Hepatocyte (in vitro differentiated cells): ENCODE results near the gene TTC28. TPM values are rescaled to one million over a fixed set of nuclear protein-coding genes. Genes with fewer than 3 reads are reported as not detected.
"Not testable (repeated sequence)": the region's sequence is repeated elsewhere in the genome, so short reads cannot be mapped to it uniquely, and the experiment has no call there.

Experiments
- DNase-seq: peaks from one replicate; pipeline ENCODE4 v3.0.0-alpha.2; 2016; ENCODE audit warnings: low spot score
- H2AFZ ChIP-seq: fragments of 200-600 bp; sonication (generic); 2 replicates; pipeline ENCODE4 v1.6.0; 2016; ENCODE audit warnings: antibody characterized with exemption, mild to moderate bottlenecking
- H3K27ac ChIP-seq: fragments of 200-600 bp; sonication (generic); 2 replicates; pipeline ENCODE4 v1.5.1; 2016; ENCODE audit warnings: mild to moderate bottlenecking
- H3K27me3 ChIP-seq: fragments of 200-600 bp; sonication (generic); 2 replicates; pipeline ENCODE4 v1.6.1; 2016
- H3K36me3 ChIP-seq: fragments of 200-600 bp; sonication (generic); replicated peaks from 2 replicates; pipeline ENCODE4 v1.5.1; 2016; ENCODE audit warnings: low read depth; ENCODE audit not compliant: insufficient read depth
- H3K4me1 ChIP-seq: fragments of 200-600 bp; sonication (generic); 2 replicates; pipeline ENCODE4 v1.5.1; 2016; ENCODE audit warnings: mild to moderate bottlenecking, moderate library complexity; ENCODE audit not compliant: insufficient read depth
- H3K4me2 ChIP-seq: fragments of 200-600 bp; sonication (generic); 2 replicates; pipeline ENCODE4 v1.6.0; 2016
- H3K4me3 ChIP-seq: fragments of 200-600 bp; sonication (generic); 2 replicates; pipeline ENCODE4 v1.5.1; 2016; ENCODE audit warnings: mild to moderate bottlenecking
- H3K79me2 ChIP-seq: fragments of 200-600 bp; sonication (generic); 2 replicates; pipeline ENCODE4 v1.6.0; 2017; ENCODE audit warnings: mild to moderate bottlenecking
- H3K9me2 ChIP-seq: fragments of 200-600 bp; sonication (generic); replicated peaks from 2 replicates; pipeline ENCODE4 v1.6.0; 2017; ENCODE audit warnings: mild to moderate bottlenecking; ENCODE audit not compliant: insufficient read depth
- H3K9me3 ChIP-seq: fragments of 200-600 bp; sonication (generic); 2 replicates; pipeline ENCODE4 v1.5.1; 2016; ENCODE audit warnings: low read depth, mild to moderate bottlenecking
- H4K20me1 ChIP-seq: fragments of 200-600 bp; sonication (generic); 2 replicates; pipeline ENCODE4 v1.6.0; 2016; ENCODE audit warnings: mild to moderate bottlenecking; ENCODE audit not compliant: insufficient read depth, poor library complexity, severe bottlenecking
- EZH2 ChIP-seq: fragments of 200-600 bp; sonication (generic); IDR thresholded peaks from 2 replicates; pipeline ENCODE4 v1.6.1; 2016; ENCODE audit warnings: antibody characterized with exemption, mild to moderate bottlenecking, borderline replicate concordance
- EZH2phosphoT487 ChIP-seq: fragments of 200-600 bp; sonication (generic); IDR thresholded peaks from one replicate; pipeline ENCODE4 v1.6.1; 2018; ENCODE audit warnings: antibody characterized with exemption, mild to moderate bottlenecking, low read depth, moderate library complexity; ENCODE audit not compliant: unreplicated experiment, severe bottlenecking
- WGBS: methylation state at CpG from one replicate; pipeline ENCODE4 v1.1.6; 2016; ENCODE audit warnings: low lambda C conversion rate; ENCODE audit errors: missing lambda C conversion rate; 5-methylcytosine and 5-hydroxymethylcytosine counted together
- polyA plus RNA-seq: library from polyadenylated mRNA; unstranded; fragments of >200 nt; fragmentation: Nextera tagmentation; extraction: Ambion mirVana; gene quantifications from 2 replicates; pipeline ENCODE4 v1.2.1, GENCODE V29; 2016
- total RNA-seq: library from RNA; depleted of rRNA; stranded (reverse); fragments of >200 nt; gene quantifications from 2 replicates; pipeline ENCODE4 v1.2.3, GENCODE V29; 2014
- TF ChIP-seq, protein P1 (sequence below): fragments of 200-600 bp; sonication (generic); IDR thresholded peaks from 2 replicates; pipeline ENCODE4 v1.5.1; 2016; ENCODE audit warnings: antibody characterized with exemption, mild to moderate bottlenecking; ENCODE audit not compliant: poor library complexity

TTC28 gene
- total and polyA plus RNA-seq, 2 experiments from 2014 or later: 14.7 to 30.4 TPM

DNA sequence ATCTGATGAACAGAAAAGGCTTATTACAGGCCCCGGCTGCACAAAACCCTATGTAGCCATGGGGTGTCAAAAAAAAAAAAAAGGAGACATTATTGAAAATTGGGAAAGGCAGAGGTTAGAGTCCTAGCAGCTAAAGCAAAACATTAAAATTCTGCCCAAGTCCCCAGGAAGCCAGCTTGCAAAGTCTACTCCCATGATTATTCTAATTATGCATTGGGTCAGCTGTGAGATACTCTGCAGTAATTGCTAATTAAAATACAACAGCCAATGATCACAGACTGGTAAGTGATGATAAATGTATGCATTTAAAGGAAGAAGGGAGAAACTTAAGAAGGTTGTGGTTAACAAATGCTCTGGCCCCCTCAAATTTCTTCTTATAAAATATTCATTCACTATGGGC is 473.7 kb downstream of the TTC28 start:
- WGBS: 94% methylated on average over 1 of the region's 1 CpG

DNA sequence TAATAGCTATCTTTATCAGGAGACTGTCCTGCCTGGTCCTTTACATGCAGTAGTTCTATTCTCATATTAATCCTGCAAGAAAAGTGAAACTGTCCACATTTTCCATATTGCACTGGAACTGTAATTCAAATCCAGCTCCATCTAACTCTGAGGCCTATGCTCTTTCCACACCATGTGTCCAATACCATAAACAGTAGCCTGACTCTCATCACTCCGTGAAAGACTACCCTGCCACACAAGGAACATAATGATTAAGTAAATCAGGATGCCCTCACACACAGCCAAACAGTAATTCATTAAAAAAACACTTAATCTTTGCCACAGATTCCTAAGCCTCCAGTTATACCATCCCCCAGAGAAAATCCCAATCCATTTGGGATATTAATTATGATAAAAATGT is 475.3 kb downstream of the TTC28 start:
- no peak overlapping the region for H2AFZ ChIP-seq
- no peak overlapping the region for H3K4me2 ChIP-seq
- no peaks in the 10 kb centered on the region for H3K4me1 ChIP-seq
- TF ChIP-seq EZH2 (no peak), EZH2phosphoT487 (no peak)
- TF ChIP-seq, protein P1, sequence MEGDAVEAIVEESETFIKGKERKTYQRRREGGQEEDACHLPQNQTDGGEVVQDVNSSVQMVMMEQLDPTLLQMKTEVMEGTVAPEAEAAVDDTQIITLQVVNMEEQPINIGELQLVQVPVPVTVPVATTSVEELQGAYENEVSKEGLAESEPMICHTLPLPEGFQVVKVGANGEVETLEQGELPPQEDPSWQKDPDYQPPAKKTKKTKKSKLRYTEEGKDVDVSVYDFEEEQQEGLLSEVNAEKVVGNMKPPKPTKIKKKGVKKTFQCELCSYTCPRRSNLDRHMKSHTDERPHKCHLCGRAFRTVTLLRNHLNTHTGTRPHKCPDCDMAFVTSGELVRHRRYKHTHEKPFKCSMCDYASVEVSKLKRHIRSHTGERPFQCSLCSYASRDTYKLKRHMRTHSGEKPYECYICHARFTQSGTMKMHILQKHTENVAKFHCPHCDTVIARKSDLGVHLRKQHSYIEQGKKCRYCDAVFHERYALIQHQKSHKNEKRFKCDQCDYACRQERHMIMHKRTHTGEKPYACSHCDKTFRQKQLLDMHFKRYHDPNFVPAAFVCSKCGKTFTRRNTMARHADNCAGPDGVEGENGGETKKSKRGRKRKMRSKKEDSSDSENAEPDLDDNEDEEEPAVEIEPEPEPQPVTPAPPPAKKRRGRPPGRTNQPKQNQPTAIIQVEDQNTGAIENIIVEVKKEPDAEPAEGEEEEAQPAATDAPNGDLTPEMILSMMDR: no peak
- H3K79me2 ChIP-seq: peaks cover 4% of the 10 kb centered on the region
- DNase-seq: no peak
- H3K9me2 ChIP-seq: no peaks in the 10 kb centered on the region
- H3K36me3 ChIP-seq: no peaks in the 10 kb centered on the region
- H3K9me3 ChIP-seq: no peaks in the 10 kb centered on the region
- peaks cover 5% of the 10 kb centered on the region for H4K20me1 ChIP-seq
- 71% methylated on average over 1 of the region's 1 CpG for WGBS
- no peak overlapping the region for H3K27ac ChIP-seq
- no peaks in the 10 kb centered on the region for H3K27me3 ChIP-seq
- no peak overlapping the region for H3K4me3 ChIP-seq

More for the DNA sequence above, 473.7 kb downstream of the TTC28 start:
- H3K4me2 ChIP-seq: no peak overlapping the region
- H3K4me3 ChIP-seq: no peak overlapping the region
- no peaks in the 10 kb centered on the region for H3K9me2 ChIP-seq
- H4K20me1 ChIP-seq: peaks cover 5% of the 10 kb centered on the region
- no peaks in the 10 kb centered on the region for H3K9me3 ChIP-seq
- H2AFZ ChIP-seq: no peak overlapping the region
- no peaks in the 10 kb centered on the region for H3K36me3 ChIP-seq
- TF ChIP-seq EZH2 (no peak), EZH2phosphoT487 (no peak)
- TF ChIP-seq, protein P1: no peak
- no peak overlapping the region for H3K27ac ChIP-seq
- no peaks in the 10 kb centered on the region for H3K4me1 ChIP-seq
- H3K27me3 ChIP-seq: no peaks in the 10 kb centered on the region
- no peak for DNase-seq
- peaks cover 4% of the 10 kb centered on the region for H3K79me2 ChIP-seq

DNA sequence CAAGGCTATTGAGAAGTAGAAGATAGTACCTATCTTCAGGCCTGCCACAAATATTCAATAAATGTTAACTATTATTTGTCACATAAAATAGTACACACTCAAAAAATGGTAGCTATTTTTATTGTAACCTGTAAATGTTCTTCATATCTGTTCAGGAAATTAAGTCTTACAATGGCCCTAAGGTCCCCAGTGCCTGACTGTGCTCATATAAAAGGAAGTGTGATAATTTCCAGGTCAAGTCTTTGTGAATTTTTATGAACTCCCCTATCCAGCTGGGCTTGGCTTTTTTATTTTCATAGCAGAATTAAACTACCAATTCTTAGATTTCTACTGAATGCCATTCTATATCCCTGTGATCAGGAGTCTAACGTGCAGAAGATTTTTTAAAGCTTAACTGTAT is 476.4 kb downstream of the TTC28 start:
- TF ChIP-seq, protein P1: no peak
- TF ChIP-seq EZH2phosphoT487 (no peak), EZH2 (no peak)
- H3K4me3 ChIP-seq: no peak overlapping the region
- 86% methylated on average over 1 of the region's 1 CpG for whole genome bisulfite sequencing
- H3K9me3 ChIP-seq: no peaks in the 10 kb centered on the region
- no peaks in the 10 kb centered on the region for H3K36me3 ChIP-seq
- H3K9me2 ChIP-seq: no peaks in the 10 kb centered on the region
- H3K27me3 ChIP-seq: no peaks in the 10 kb centered on the region
- H3K27ac ChIP-seq: no peak overlapping the region
- peaks cover 5% of the 10 kb centered on the region for H4K20me1 ChIP-seq
- no peak overlapping the region for H2AFZ ChIP-seq
- H3K4me2 ChIP-seq: no peak overlapping the region
- H3K79me2 ChIP-seq: peaks cover 4% of the 10 kb centered on the region
- DNase-seq: no peak
- H3K4me1 ChIP-seq: no peaks in the 10 kb centered on the region

DNA sequence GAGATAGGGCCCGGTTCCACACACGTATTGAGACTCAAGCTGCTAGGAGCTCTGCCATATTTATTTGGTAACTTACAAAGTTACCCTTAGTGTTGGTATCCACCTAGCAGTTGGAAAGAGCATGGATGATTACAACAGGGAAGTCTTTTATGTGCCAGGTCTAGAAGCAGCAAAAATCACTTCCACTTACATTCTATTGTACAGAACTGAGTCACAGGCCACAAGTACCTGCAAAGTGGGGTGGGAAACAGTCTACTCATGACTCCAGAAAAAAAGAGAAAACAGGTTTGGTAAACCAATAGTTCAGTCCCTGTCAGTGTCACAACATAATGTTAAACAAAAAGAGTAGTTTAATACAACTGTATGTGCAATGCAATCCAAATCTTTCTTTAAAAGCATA is 480.9 kb downstream of the TTC28 start:
- Histone ChIP-seq H3K4me1 (no peaks in the 10 kb centered on the region), H2AFZ (no peak overlapping the region), H3K36me3 (no peaks in the 10 kb centered on the region), H3K79me2 (peaks cover 2% of the 10 kb centered on the region), H3K4me3 (no peak overlapping the region), H4K20me1 (no peaks in the 10 kb centered on the region), H3K27me3 (no peaks in the 10 kb centered on the region), H3K9me3 (no peaks in the 10 kb centered on the region), H3K27ac (no peak overlapping the region), H3K4me2 (no peak overlapping the region), H3K9me2 (no peaks in the 10 kb centered on the region)
- DNase-seq: no peak
- TF ChIP-seq EZH2 (no peak), EZH2phosphoT487 (no peak)
- TF ChIP-seq, protein P1: no peak
- 98% methylated on average over 2 of the region's 2 CpGs for WGBS

DNA sequence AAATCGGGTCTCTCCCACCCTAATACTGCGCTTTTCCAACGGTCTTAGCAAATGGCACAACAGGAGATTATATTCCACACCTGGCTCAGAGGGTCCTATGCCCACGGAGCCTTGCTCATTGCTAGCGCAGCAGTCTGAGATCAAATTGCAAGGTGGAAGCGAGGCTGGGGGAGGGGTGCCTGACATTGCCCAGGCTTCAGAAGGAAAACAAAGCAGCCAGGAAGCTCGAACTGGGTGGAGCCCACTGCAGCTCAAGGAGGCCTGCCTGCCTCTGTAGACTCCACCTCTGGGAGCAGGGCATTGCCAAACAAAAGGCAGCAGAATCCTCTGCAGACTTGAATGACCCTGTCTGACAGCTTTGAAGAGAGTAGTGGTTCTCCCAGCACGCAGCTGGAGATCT is 488.1 kb downstream of the TTC28 start:
- not testable (repeated sequence) for H3K4me3 ChIP-seq, H3K4me2 ChIP-seq, H3K9me2 ChIP-seq, H2AFZ ChIP-seq, H3K27me3 ChIP-seq, H4K20me1 ChIP-seq, DNase-seq, H3K36me3 ChIP-seq, H3K79me2 ChIP-seq, H3K9me3 ChIP-seq, H3K4me1 ChIP-seq, H3K27ac ChIP-seq
- WGBS: 89% methylated on average over 8 of the region's 8 CpGs
